ENCODE results near the gene GIPC2. TPM values are rescaled to one million over a fixed set of nuclear protein-coding genes. Genes with fewer than 3 reads are reported as not detected.
"Not testable (repeated sequence)": the region's sequence is repeated elsewhere in the genome, so short reads cannot be mapped to it uniquely, and the experiment has no call there.

GIPC2 gene
- polyA plus RNA-seq, 1 donor (not counting 4 experiments of a cell fraction or from before 2014, with no cell fraction given), result 0.28 TPM

- no peaks in the 10 kb centered on the region for H4K20me1 ChIP-seq (ENCODE audit: control insufficient read depth, extremely low read depth, insufficient read depth, low read length)
- dilution Hi-C loops (cut with MboI; ENCODE audit: extremely low pct_ligation_motif_present, low sequenced_read_pairs), result no loop called here
- FAIRE-seq (no peak), DNase-seq (ENCODE audit: low read depth, low spot score) (no peak)
- H3K4me3 ChIP-seq (ENCODE audit: control insufficient read depth in 2 of 3, extremely low read depth in 1 of 3, insufficient read depth in 2 of 3, low read depth in 1 of 3, low read length in 3 of 3), result no peak overlapping the region
- no peaks in the 10 kb centered on the region for H3K36me3 ChIP-seq (ENCODE audit: control insufficient read depth in 2 of 2, extremely low read depth in 1 of 2, insufficient read depth in 2 of 2, low read length in 2 of 2)
- no peaks in the 10 kb centered on the region for H3K4me1 ChIP-seq (ENCODE audit: control insufficient read depth, extremely low read depth, insufficient read depth, low read length)
- H3K27ac ChIP-seq (ENCODE audit: control insufficient read depth, insufficient read depth, low read length), result no peak overlapping the region
- no peaks in the 10 kb centered on the region for H3K27me3 ChIP-seq (ENCODE audit: control insufficient read depth, extremely low read depth, insufficient read depth, low read length)
- H3K9me3 ChIP-seq (ENCODE audit: control insufficient read depth, low read depth, low read length), result no peaks in the 10 kb centered on the region
- no peaks in the 10 kb centered on the region for H3K9me1 ChIP-seq (ENCODE audit: control insufficient read depth, extremely low read depth, insufficient read depth, low read length)
- no peak overlapping the region for H3K4me2 ChIP-seq (ENCODE audit: control insufficient read depth, extremely low read depth, insufficient read depth, low read depth, low read length)
- H3K79me2 ChIP-seq (ENCODE audit: control insufficient read depth, insufficient read depth, low read length), result no peaks in the 10 kb centered on the region
- no peak for TF ChIP-seq EZH2 (IDR thresholded peaks at IDR 0.05; ENCODE audit: low read length)
- TF ChIP-seq CTCF (optimal IDR thresholded peaks at IDR 0.05 in 1 of 3, IDR thresholded peaks at IDR 0.05 in 1 of 3, conservative IDR thresholded peaks at IDR 0.05 in 1 of 3; ENCODE audit: extremely low read depth in 1 of 3, insufficient read depth in 2 of 3, low read length in 3 of 3), result no peak
- no peak overlapping the region for H3K9ac ChIP-seq (ENCODE audit: control insufficient read depth, extremely low read depth, insufficient read depth, low read length)
- H2AFZ ChIP-seq (ENCODE audit: control insufficient read depth, low read length), result no peak overlapping the region
These were observed 30.6 kb upstream of the GIPC2 start for GRCh38 chr1:78015148-78015547.

- no peak for FAIRE-seq
- H3K9me1 ChIP-seq (ENCODE audit: control insufficient read depth, extremely low read depth, insufficient read depth, low read length), result no peaks in the 10 kb centered on the region
- no peak for DNase-seq (ENCODE audit: low read depth, low spot score)
- dilution Hi-C loops (cut with MboI; ENCODE audit: extremely low pct_ligation_motif_present, low sequenced_read_pairs), result no loop called here
- H3K4me3 ChIP-seq (ENCODE audit: control insufficient read depth in 2 of 3, extremely low read depth in 1 of 3, insufficient read depth in 2 of 3, low read depth in 1 of 3, low read length in 3 of 3), result no peak overlapping the region
- H3K79me2 ChIP-seq (ENCODE audit: control insufficient read depth, insufficient read depth, low read length), result no peaks in the 10 kb centered on the region
- no peaks in the 10 kb centered on the region for H3K4me1 ChIP-seq (ENCODE audit: control insufficient read depth, extremely low read depth, insufficient read depth, low read length)
- no peak overlapping the region for H3K4me2 ChIP-seq (ENCODE audit: control insufficient read depth, extremely low read depth, insufficient read depth, low read depth, low read length)
- no peaks in the 10 kb centered on the region for H4K20me1 ChIP-seq (ENCODE audit: control insufficient read depth, extremely low read depth, insufficient read depth, low read length)
- no peak overlapping the region for H2AFZ ChIP-seq (ENCODE audit: control insufficient read depth, low read length)
- TF ChIP-seq CTCF (optimal IDR thresholded peaks at IDR 0.05 in 1 of 3, IDR thresholded peaks at IDR 0.05 in 1 of 3, conservative IDR thresholded peaks at IDR 0.05 in 1 of 3; ENCODE audit: extremely low read depth in 1 of 3, insufficient read depth in 2 of 3, low read length in 3 of 3) (no peak), EZH2 (IDR thresholded peaks at IDR 0.05; ENCODE audit: low read length) (no peak)
- no peaks in the 10 kb centered on the region for H3K36me3 ChIP-seq (ENCODE audit: control insufficient read depth in 2 of 2, extremely low read depth in 1 of 2, insufficient read depth in 2 of 2, low read length in 2 of 2)
- H3K27me3 ChIP-seq (ENCODE audit: control insufficient read depth, extremely low read depth, insufficient read depth, low read length), result no peaks in the 10 kb centered on the region
- no peak overlapping the region for H3K9ac ChIP-seq (ENCODE audit: control insufficient read depth, extremely low read depth, insufficient read depth, low read length)
- no peak overlapping the region for H3K27ac ChIP-seq (ENCODE audit: control insufficient read depth, insufficient read depth, low read length)
- H3K9me3 ChIP-seq (ENCODE audit: control insufficient read depth, low read depth, low read length), result no peaks in the 10 kb centered on the region
These were observed 26.7 kb upstream of the GIPC2 start for GRCh38 chr1:78019024-78019423.

GRCh38 chr1:78021134-78021533, 24.6 kb upstream of the GIPC2 start:
- H3K79me2 ChIP-seq (ENCODE audit: control insufficient read depth, insufficient read depth, low read length); FAIRE-seq; H3K9ac ChIP-seq (ENCODE audit: control insufficient read depth, extremely low read depth, insufficient read depth, low read length); H4K20me1 ChIP-seq (ENCODE audit: control insufficient read depth, extremely low read depth, insufficient read depth, low read length); H2AFZ ChIP-seq (ENCODE audit: control insufficient read depth, low read length); DNase-seq (ENCODE audit: low read depth, low spot score); H3K27me3 ChIP-seq (ENCODE audit: control insufficient read depth, extremely low read depth, insufficient read depth, low read length); dilution Hi-C loops (cut with MboI; ENCODE audit: extremely low pct_ligation_motif_present, low sequenced_read_pairs); H3K4me2 ChIP-seq (ENCODE audit: control insufficient read depth, extremely low read depth, insufficient read depth, low read depth, low read length); H3K36me3 ChIP-seq (ENCODE audit: control insufficient read depth in 2 of 2, extremely low read depth in 1 of 2, insufficient read depth in 2 of 2, low read length in 2 of 2); H3K27ac ChIP-seq (ENCODE audit: control insufficient read depth, insufficient read depth, low read length); H3K9me3 ChIP-seq (ENCODE audit: control insufficient read depth, low read depth, low read length); H3K9me1 ChIP-seq (ENCODE audit: control insufficient read depth, extremely low read depth, insufficient read depth, low read length); H3K4me3 ChIP-seq (ENCODE audit: control insufficient read depth in 2 of 3, extremely low read depth in 1 of 3, insufficient read depth in 2 of 3, low read depth in 1 of 3, low read length in 3 of 3); H3K4me1 ChIP-seq (ENCODE audit: control insufficient read depth, extremely low read depth, insufficient read depth, low read length): not testable (repeated sequence)

Measured in keratinocyte (primary cell).